Right ventricle myocardium superior (tissue), 1 donor: ENCODE results near the gene XPC. TPM values are rescaled to one million over a fixed set of nuclear protein-coding genes. Genes with fewer than 3 reads are reported as not detected.
A peak's percentile ranks its signal among the peaks of the same experiment; 100 is the strongest.

Experiments used
- ATAC-seq: fragments of 200-7000 bp; cut with Tn5 transposase; one replicate; pipeline ENCODE4 v1.9.1; 2020; ENCODE audit warnings: mild to moderate bottlenecking; ENCODE audit not compliant: poor library complexity
- DNase-seq: peaks from one replicate; pipeline ENCODE4 v3.0.0-alpha.2; 2020
- intact Hi-C: fragments of 100-400 bp; cut with DNase I; formaldehyde crosslinking; loops from one replicate; pipeline ENCODE4 v1.11.2; 2022
- total RNA-seq: library from RNA; stranded (reverse); fragmentation: NEBNext Ultra II Directional; extraction: Animal tissue kit (Norgen Biotek cat#: 25700); gene quantifications from one replicate; pipeline ENCODE4 v1.2.1, GENCODE V29; 2021
- donor health status: DM: no; HTN: yes; CAD: no; lungs with severe emphysema.

Gene XPC
- total RNA-seq, 1 donor from 2014 or later = 7.7 TPM

DNA sequence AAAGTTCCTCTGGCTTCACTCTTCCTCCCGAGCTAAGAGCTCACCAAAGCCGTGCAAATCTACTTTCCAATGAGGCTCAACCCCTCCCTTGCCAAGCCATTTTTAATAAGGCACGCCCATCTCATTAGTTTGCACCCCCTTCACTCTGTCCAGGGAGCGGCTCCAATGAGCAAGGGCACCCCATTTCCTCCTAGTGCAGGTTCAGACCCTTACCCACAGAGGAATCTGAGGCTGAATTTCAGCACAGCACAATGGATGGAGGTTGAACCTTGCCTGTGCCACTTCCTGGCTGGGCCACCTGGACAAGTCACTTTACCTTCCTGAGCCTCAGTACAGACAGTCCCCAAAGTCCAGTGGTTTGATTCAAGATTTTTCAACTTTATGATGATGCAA is 25.4 kb downstream of the XPC start:
- intact Hi-C loops = no loop called here
- DNase-seq = no peak
- ATAC-seq = no peak

- intact Hi-C loops = no loop called here
- DNase-seq = no peak
- ATAC-seq = no peak
Measured at GRCh38 chr3:14152233-14152962, 26.0 kb downstream of the XPC start.

GRCh38 chr3:14151471-14152083 is 26.8 kb downstream of the XPC start:
- intact Hi-C loops = no loop called here

DNA sequence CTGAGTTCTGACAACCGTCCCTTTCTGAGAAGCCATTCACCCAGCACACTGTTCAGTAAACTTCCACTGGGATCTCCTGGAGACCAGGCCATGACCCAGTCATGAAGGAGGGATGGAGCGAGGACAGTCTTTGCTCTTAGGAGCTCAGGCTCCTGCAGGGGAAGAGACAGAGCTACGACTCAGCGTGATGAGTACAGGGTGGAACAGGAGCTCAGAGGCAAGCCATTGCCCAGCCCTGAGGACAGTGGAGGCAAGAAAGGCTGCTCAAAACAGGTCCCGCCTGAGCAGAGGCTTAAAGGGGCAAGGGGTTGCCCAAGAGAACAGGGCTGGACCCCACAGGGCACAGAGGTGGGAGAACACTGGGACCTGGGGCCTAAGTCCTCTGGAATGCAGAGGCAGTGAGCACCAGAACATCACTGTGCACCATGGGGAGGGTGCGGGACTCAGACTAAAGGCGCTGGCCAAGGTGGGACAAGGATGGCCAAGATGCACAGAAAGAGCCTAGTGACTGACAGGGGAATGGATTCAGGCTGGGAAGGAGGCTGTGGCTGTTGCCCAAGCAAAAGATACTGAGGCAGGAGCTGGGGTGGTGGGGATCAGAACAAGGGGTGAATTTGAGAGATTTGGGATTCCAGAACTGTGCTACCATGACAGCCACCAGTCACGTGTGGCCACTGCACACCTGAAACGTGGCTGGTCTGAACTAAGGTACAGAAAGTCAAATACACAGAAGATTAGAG is 27.7 kb downstream of the XPC start:
- DNase-seq (no peak), ATAC-seq (no peak)
- intact Hi-C loops = no loop called here

More at GRCh38 chr3:14151471-14152083, 26.8 kb downstream of the XPC start:
- DNase-seq (no peak), ATAC-seq (no peak)

GRCh38 chr3:14150078-14150477 is 28.3 kb downstream of the XPC start:
- ATAC-seq = no peak
- no peak for DNase-seq
- intact Hi-C loops = no loop called here

- intact Hi-C loops = no loop called here
- ATAC-seq (no peak), DNase-seq (no peak)
Measured at GRCh38 chr3:14148041-14148985, 30.1 kb downstream of the XPC start.

DNA sequence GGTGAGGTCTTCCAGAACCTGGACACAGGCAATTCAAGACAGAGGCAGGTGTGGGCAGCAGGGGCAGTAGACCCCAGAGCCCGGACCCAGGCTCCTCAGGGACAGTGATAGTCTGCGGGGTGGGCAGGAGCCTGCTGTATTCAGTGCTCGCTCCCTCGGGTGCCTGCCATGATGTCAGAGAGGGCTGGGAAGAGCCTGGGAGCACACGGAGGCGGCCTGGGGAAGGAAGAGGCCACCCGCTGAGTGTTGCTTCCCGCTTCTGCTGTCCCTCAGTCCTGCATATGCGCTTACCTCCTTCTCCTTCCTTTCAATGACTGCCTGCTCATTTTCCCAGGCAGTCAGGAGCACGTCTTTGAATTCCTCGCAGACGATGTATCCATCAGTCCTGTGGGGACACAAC is 30.8 kb downstream of the XPC start:
- no peak for ATAC-seq
- DNase-seq = no peak
- intact Hi-C loops = no loop called here

GRCh38 chr3:14147066-14147435 is 31.4 kb downstream of the XPC start:
- intact Hi-C loops = no loop called here
- ATAC-seq = no peak
- DNase-seq = no peak

GRCh38 chr3:14146381-14147065 is 31.9 kb downstream of the XPC start:
- intact Hi-C loops = no loop called here
- DNase-seq (no peak), ATAC-seq (no peak)

- ATAC-seq = no peak
- intact Hi-C loops = no loop called here
- DNase-seq = no peak
Measured at GRCh38 chr3:14145670-14146380, 32.6 kb downstream of the XPC start.

DNA sequence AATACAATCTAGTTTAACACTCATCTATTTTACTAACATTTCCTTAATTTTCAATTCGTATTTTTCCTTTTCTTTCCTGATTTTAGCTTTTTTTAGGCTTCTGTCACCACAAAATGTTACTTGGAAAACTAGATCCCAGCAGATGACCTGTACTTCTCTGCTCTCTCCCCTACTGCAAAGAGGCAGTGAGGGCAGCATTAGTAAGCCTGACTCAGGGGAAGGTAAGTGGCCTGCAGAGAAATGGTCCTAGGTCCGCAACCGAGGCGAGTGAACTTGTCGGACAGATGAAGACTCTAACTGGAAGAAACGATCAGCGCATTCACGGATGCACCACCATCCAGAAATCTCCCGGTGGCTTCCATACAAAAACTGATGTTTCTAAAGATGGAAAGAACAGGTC is 33.2 kb downstream of the XPC start:
- no peak for ATAC-seq
- intact Hi-C loops = no loop called here
- no peak for DNase-seq

GRCh38 chr3:14144423-14145075 is 33.9 kb downstream of the XPC start:
- ATAC-seq (peak; percentile 85), DNase-seq (peak; percentile 64)
- intact Hi-C loops = no loop called here

DNA sequence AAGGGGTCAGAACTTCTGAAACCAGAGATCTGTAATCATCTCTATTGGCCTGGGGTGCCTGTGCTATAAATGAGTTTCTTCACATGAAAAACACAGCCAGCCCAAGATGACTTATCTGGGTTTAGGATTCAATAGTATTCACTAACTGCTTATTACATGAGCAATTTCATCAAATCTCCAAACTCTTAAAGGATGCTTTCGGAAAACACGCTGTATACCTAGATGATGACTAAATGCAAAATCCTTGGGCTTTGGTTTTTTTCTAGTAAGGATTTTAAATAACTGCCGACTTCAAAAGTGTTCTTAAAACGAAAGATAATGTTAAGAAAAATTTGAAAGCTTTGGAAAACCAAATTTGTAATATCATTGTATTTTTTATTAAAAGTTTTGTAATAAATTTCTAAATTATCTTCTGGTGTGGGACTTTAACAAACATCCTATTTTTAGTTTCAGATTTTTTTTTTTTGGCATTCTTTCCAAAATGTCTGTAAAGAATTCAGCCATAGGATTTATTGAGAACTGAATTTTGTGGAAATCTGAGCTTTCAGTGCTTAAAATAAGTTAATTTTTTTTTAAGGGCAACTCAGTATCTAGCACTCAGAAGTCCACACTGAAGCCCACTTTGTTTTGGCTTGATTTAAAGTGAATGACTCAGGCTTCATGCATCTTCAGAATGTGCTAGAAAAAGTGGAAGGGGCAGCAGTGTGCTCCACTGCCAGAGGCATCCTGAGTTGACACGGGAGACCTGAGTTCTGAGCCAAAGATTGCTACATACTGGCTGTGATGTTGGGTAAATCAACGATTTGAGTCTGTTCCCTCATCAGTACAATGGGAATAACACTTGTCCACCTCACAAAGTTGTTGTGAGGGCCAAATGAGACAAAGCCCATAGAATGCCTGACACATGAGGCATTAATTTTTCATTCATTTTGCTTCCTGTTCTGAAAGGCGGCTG is 34.9 kb downstream of the XPC start:
- intact Hi-C loops = no loop called here
- DNase-seq (peak; percentile 58), ATAC-seq (peak; percentile 69)

GRCh38 chr3:14142567-14143270 is 35.7 kb downstream of the XPC start:
- DNase-seq = no peak
- intact Hi-C loops = no loop called here
- no peak for ATAC-seq

- DNase-seq = peak; percentile 66
- peak; percentile 61 for ATAC-seq
- intact Hi-C loops = no loop called here
Measured at GRCh38 chr3:14141602-14142341, 36.6 kb downstream of the XPC start.
